SK-N-SH (cell line): ENCODE measurements around the gene HIVEP2. TPM values are rescaled to one million over a fixed set of nuclear protein-coding genes. Genes with fewer than 3 reads are reported as not detected.

Source experiments
- CTCF ChIA-PET: fragments of 300-600, 350-600 bp; formaldehyde crosslinking; extraction: SDS; loops from one replicate; lab custom pipeline; 2021; lab: Yijun Ruan, JAX
- POLR2A ChIA-PET: fragments of 350-600 bp; sonication (Branson Sonifier 250); formaldehyde crosslinking; extraction: SDS; loops from one replicate; lab custom pipeline; 2020; ENCODE audit warnings: antibody characterized with exemption, inconsistent platforms; lab: Yijun Ruan, JAX
- DNase-seq: peaks from one replicate; pipeline ENCODE4 v3.0.0; 2012
- H2AFZ ChIP-seq: fragments of 200-600 bp; sonication (generic); 2 replicates; pipeline ENCODE4 v1.8.1; 2016; ENCODE audit warnings: antibody characterized with exemption, mild to moderate bottlenecking, low read depth
- H3F3A ChIP-seq: fragments of 200-600 bp; sonication (generic); replicated peaks from 2 replicates; pipeline ENCODE3; 2016; ENCODE audit warnings: antibody characterized with exemption, mild to moderate bottlenecking; ENCODE audit not compliant: insufficient read depth
- H3K27ac ChIP-seq, 2 experiments: fragments of 200-500 bp in 1 of 2; fragments of 200-600 bp in 1 of 2; sonication (Bioruptor generic) in 1 of 2; sonication (generic), shearing (Covaris generic) in 1 of 2; 2 replicates each; pipeline versions ENCODE4 v1.5.1 to v1.6.1; 2014 to 2016; ENCODE audit warnings: low read depth in 2 of 2, inconsistent platforms in 1 of 2, low read length in 1 of 2, mild to moderate bottlenecking in 1 of 2, mixed read lengths in 1 of 2
- H3K27me3 ChIP-seq: fragments of 200-600 bp; sonication (generic), shearing (Covaris generic); 2 replicates; pipeline ENCODE4 v1.6.1; 2016; ENCODE audit warnings: mixed run types; ENCODE audit not compliant: insufficient read depth
- H3K36me3 ChIP-seq, 2 experiments: fragments of 200-500 bp in 1 of 2; fragments of 200-600 bp in 1 of 2; sonication (Bioruptor generic) in 1 of 2; sonication (generic) in 1 of 2; replicated peaks in 1 of 2; 2 replicates each; pipeline versions ENCODE3 to v1.5.1; 2014 to 2016; ENCODE audit warnings: low read length in 1 of 2, mild to moderate bottlenecking in 1 of 2; ENCODE audit not compliant: insufficient read depth in 2 of 2, control insufficient read depth in 1 of 2
- H3K4me1 ChIP-seq, 2 experiments: fragments of 200-500 bp in 1 of 2; fragments of 200-600 bp in 1 of 2; sonication (Bioruptor generic) in 1 of 2; sonication (generic), shearing (Covaris generic) in 1 of 2; 2 replicates each; pipeline versions ENCODE4 v1.5.1 to v1.6.1; 2014 to 2016; ENCODE audit warnings: low read depth in 1 of 2, low read length in 1 of 2, mixed run types in 1 of 2; ENCODE audit not compliant: insufficient read depth in 2 of 2, control insufficient read depth in 1 of 2
- H3K4me2 ChIP-seq: fragments of 200-600 bp; sonication (generic), shearing (Covaris generic); 2 replicates; pipeline ENCODE4 v1.6.1; 2017; ENCODE audit warnings: mixed run types
- H3K4me3 ChIP-seq, 2 experiments: fragments of 200-500 bp in 1 of 2; fragments of 200-600 bp in 1 of 2; sonication (Bioruptor generic) in 1 of 2; sonication (generic), shearing (Covaris generic) in 1 of 2; 2 replicates each; pipeline versions ENCODE4 v1.5.1 to v1.8.1; 2014 to 2016; ENCODE audit warnings: low read depth in 2 of 2, inconsistent platforms in 1 of 2, low read length in 1 of 2, mild to moderate bottlenecking in 1 of 2, mixed read lengths in 1 of 2, moderate library complexity in 1 of 2
- H3K79me2 ChIP-seq: fragments of 200-600 bp; sonication (generic); 2 replicates; pipeline ENCODE4 v1.8.1; 2017; ENCODE audit warnings: mild to moderate bottlenecking; ENCODE audit not compliant: insufficient read depth
- H3K9ac ChIP-seq: fragments of 200-600 bp; sonication (generic); 2 replicates; pipeline ENCODE4 v1.6.1; 2017; ENCODE audit warnings: mixed run types
- H3K9me2 ChIP-seq: fragments of 200-600 bp; sonication (generic); 2 replicates; pipeline ENCODE4 v1.6.1; 2017; ENCODE audit warnings: mixed run types
- H3K9me3 ChIP-seq: fragments of 200-600 bp; sonication (generic); 2 replicates; pipeline ENCODE4 v1.6.1; 2017; ENCODE audit warnings: mixed run types, mild to moderate bottlenecking, moderate library complexity
- H4K20me1 ChIP-seq: fragments of 200-600 bp; sonication (generic); 2 replicates; pipeline ENCODE4 v1.6.1; 2017; ENCODE audit warnings: mild to moderate bottlenecking, mixed run types; ENCODE audit not compliant: insufficient read depth
- CHD2 ChIP-seq: fragments of 150-350 bp; IDR thresholded peaks from 2 replicates; pipeline ENCODE4 v1.6.1; 2018; ENCODE audit warnings: low read length; ENCODE audit not compliant: partially characterized antibody
- ELF1 ChIP-seq: IDR thresholded peaks from 2 replicates; pipeline ENCODE4 v1.4.0; 2012
- EP300 ChIP-seq, 2 experiments: IDR thresholded peaks; 2 replicates each; pipeline versions ENCODE4 v1.4.0 to v1.6.1; 2012; ENCODE audit warnings: borderline replicate concordance in 1 of 2, low read depth in 1 of 2, low read length in 1 of 2
- EZH2phosphoT487 ChIP-seq: fragments of 200-600 bp; sonication (generic); IDR thresholded peaks from 2 replicates; pipeline ENCODE4 v1.6.1; 2017; ENCODE audit warnings: low read depth, mixed run types, mild to moderate bottlenecking, antibody characterized with exemption, moderate library complexity, borderline replicate concordance
- FOXM1 ChIP-seq: IDR thresholded peaks from 2 replicates; pipeline ENCODE4 v1.4.0; 2012; ENCODE audit warnings: low read depth, mild to moderate bottlenecking
- IRF3 ChIP-seq: fragments of 150-350 bp; IDR thresholded peaks from 2 replicates; pipeline ENCODE4 v1.6.1; 2016; ENCODE audit warnings: mild to moderate bottlenecking, low read depth, low read length
- NFIC ChIP-seq: IDR thresholded peaks from 2 replicates; pipeline ENCODE4 v1.4.0; 2012; ENCODE audit warnings: borderline replicate concordance
- PBX3 ChIP-seq: IDR thresholded peaks from 2 replicates; pipeline ENCODE4; 2012
- POLR2AphosphoS5 ChIP-seq: IDR thresholded peaks from 2 replicates; pipeline ENCODE4 v1.6.1; 2012; ENCODE audit warnings: low read depth, low read length
- RCOR1 ChIP-seq: fragments of 150-350 bp; IDR thresholded peaks from 2 replicates; pipeline ENCODE4 v1.6.1; 2017; ENCODE audit warnings: antibody characterized with exemption, low read length
- REST ChIP-seq: IDR thresholded peaks from 2 replicates; pipeline ENCODE4 v1.6.1; 2012; ENCODE audit warnings: mild to moderate bottlenecking, low read depth, low read length, moderate library complexity
- SMC3 ChIP-seq: IDR thresholded peaks from 2 replicates; pipeline ENCODE4 v1.6.1; 2012; ENCODE audit warnings: low read depth, low read length, improper control_type of control experiment
- TAF1 ChIP-seq: IDR thresholded peaks from 2 replicates; pipeline ENCODE4 v1.6.1; 2012; ENCODE audit warnings: low read depth, mild to moderate bottlenecking, low read length, moderate library complexity, borderline replicate concordance
- ZBTB33 ChIP-seq: IDR thresholded peaks from 2 replicates; pipeline ENCODE4 v1.4.0; 2012; ENCODE audit warnings: low read depth, borderline replicate concordance
- WGBS: methylation state at CpG from one replicate; pipeline ENCODE4 v1.1.6; 2017; ENCODE audit warnings: low lambda C conversion rate; 5-methylcytosine and 5-hydroxymethylcytosine counted together
- polyA plus RNA-seq, 3 experiments: library from polyadenylated mRNA; depleted of rRNA; stranded (reverse); fragments of >200 nt; gene quantifications; 2 replicates each; pipeline ENCODE4 v1.2.3, GENCODE V29; 2012

HIVEP2 gene
- polyA plus RNA-seq, 1 of the 3 experiments (the other 2 are of a cell fraction) = 2.5 TPM

- no peak for TF ChIP-seq IRF3
- TF ChIP-seq NFIC = no peak
Observed at GRCh38 chr6:142985281-142985680, 40.3 kb upstream of the HIVEP2 start (continued).

- 70% methylated on average over 3 of the region's 3 CpGs for WGBS
- no peak overlapping the region for H2AFZ ChIP-seq
Observed at GRCh38 chr6:142984386-142984785, 39.4 kb upstream of the HIVEP2 start.

More at GRCh38 chr6:142984386-142984785, 39.4 kb upstream of the HIVEP2 start:
- POLR2A ChIA-PET = no interaction called here
- H3F3A ChIP-seq = no peaks in the 10 kb centered on the region
- H3K4me2 ChIP-seq = no peak overlapping the region
- CTCF ChIA-PET = no interaction called here
- no peaks in the 10 kb centered on the region for H3K9me2 ChIP-seq
- no peaks in the 10 kb centered on the region for H3K4me1 ChIP-seq
- H3K79me2 ChIP-seq = no peaks in the 10 kb centered on the region
- no peaks in the 10 kb centered on the region for H3K36me3 ChIP-seq
- no peak for DNase-seq
- H3K4me3 ChIP-seq = no peak overlapping the region
- no peaks in the 10 kb centered on the region for H3K27me3 ChIP-seq
- H3K9ac ChIP-seq = no peak overlapping the region
- no peak overlapping the region for H3K27ac ChIP-seq
- H4K20me1 ChIP-seq = no peaks in the 10 kb centered on the region
- 0 out of 2 replicates have a peak, but pooled peaks cover 3% of the 10 kb centered on the region for H3K9me3 ChIP-seq
- no peak for TF ChIP-seq CHD2
- no peak for TF ChIP-seq POLR2AphosphoS5
- no peak for TF ChIP-seq FOXM1
- TF ChIP-seq EZH2phosphoT487 = no peak
- TF ChIP-seq PBX3 = no peak
- TF ChIP-seq SMC3 = no peak
- TF ChIP-seq RCOR1 = no peak
- no peak for TF ChIP-seq EP300 (IDR thresholded peaks at IDR 0.05; ENCODE audit: borderline replicate concordance in 1 of 2, low read depth in 1 of 2, low read length in 1 of 2)
- no peak for TF ChIP-seq TAF1
- TF ChIP-seq ELF1 = no peak
- no peak for TF ChIP-seq IRF3
- no peak for TF ChIP-seq ZBTB33
- TF ChIP-seq REST = no peak
- TF ChIP-seq, all 33 proteins: peak for 0
